ENCODE measurements around the gene NAALAD2. TPM values are rescaled to one million over a fixed set of nuclear protein-coding genes. Genes with fewer than 3 reads are reported as not detected.
"Not testable (repeated sequence)": the region's sequence is repeated elsewhere in the genome, so short reads cannot be mapped to it uniquely, and the experiment has no call there.

NAALAD2 gene
- total RNA-seq, 2 experiments from 2014 or later, result not detected

DNA sequence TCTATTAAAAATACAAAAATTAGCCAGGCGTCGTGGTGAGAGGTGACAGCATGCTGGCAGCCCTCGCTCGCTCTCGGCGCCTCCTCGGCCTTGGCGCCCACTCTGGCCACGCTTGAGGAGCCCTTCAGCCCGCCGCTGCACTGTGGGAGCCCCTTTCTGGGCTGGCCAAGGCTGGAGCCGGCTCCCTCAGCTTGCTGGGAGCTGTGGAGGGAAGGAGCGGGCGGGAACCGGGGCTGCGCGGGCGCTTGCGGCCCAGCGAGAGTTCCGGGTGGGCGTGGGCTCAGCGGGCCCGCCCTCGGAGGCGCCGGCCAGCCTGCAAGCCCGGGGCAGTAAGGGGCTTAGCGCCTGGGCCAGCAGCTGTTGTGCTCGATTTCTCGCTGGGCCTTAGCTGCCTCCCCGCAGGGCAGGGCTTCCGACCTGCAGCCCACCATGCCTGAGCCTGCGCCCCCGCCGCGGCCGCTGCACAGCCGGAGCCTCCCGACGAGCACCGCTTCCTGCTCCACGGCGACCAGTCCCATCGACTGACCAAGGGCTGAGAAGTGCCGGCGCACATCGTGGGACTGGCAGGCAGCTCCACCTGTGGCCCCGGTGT, 32.6 kb downstream of the NAALAD2 start:
- H3K4me3 Mint-ChIP-seq; DNase-seq; H3K4me1 Mint-ChIP-seq; POLR2A ChIA-PET; H3K27ac Mint-ChIP-seq; H3K36me3 Mint-ChIP-seq (ENCODE audit: low read depth); H3K9me3 Mint-ChIP-seq; CTCF ChIA-PET: not testable (repeated sequence)
- H3K27me3 Mint-ChIP-seq, result peaks cover 12% of the 10 kb centered on the region

DNA sequence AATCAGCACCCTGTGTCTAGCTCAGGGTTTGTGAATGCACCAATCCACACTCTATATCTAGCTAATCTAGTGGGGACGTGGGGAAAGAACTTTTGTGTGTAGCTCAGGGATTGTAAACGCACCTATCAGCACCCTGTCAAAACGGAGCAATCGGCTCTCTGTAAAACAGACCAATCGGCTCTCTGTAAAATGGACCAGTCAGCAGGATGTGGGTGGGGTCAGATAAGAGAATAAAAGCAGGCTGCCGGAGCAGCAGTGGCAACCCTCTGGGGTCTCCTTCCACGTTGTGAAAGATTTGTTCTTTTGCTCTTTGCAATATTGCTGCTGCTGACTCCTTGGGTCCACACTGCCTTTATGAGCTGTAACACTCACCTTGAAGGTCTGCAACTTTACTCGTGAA, 33.2 kb downstream of the NAALAD2 start:
- H3K4me1 Mint-ChIP-seq; DNase-seq; POLR2A ChIA-PET; H3K9me3 Mint-ChIP-seq; H3K4me3 Mint-ChIP-seq; CTCF ChIA-PET; H3K36me3 Mint-ChIP-seq (ENCODE audit: low read depth); H3K27ac Mint-ChIP-seq: not testable (repeated sequence)
- peaks cover 11% of the 10 kb centered on the region for H3K27me3 Mint-ChIP-seq

DNA sequence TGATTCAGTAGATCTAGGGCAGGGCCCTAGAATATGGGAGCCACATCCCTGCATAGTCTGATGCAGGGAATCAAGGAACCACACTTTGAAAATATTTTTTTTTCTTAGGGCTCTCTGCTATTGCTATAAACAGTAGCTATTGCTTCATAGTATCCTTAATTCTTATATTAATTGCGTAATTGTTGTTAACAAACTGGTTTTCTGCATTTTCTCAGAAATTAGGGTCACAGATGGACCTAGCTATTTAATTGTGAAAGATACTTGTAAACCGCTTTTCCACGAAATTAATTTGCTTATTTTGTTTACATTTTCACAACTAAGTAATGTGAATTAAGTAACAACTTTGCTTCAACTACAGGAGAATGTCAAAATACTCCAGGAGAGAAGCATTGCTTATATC, 34.1 kb downstream of the NAALAD2 start:
- CTCF ChIA-PET, result no interaction called here

DNA sequence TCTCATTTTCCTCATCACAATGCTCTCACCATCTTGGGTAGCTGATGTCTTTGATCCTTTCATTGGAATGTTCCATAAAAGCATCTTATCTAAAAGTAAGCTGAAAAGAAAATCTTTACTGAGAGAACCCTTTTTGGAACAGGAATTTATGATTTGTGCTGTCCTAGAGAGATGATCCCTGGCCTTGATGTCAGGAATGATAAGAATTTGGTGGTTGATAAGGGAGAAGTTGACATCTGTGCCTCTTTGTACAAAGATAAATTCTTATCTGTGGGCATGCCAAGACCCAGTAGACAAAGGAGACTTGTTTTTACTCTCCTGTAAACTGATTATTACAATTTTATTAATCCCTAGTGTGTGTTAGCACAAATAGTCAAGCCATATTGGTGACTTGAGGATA, 36.9 kb downstream of the NAALAD2 start:
- Mint-ChIP-seq H3K9me3 (no peaks in the 10 kb centered on the region), H3K4me3 (no peak overlapping the region), H3K27ac (no peak overlapping the region), H3K27me3 (peaks cover 7% of the 10 kb centered on the region), H3K36me3 (ENCODE audit: low read depth) (no peaks in the 10 kb centered on the region), H3K4me1 (no peaks in the 10 kb centered on the region)
- ChIA-PET POLR2A (no interaction called here), CTCF (no interaction called here)
- DNase-seq, result no peak

More for the DNA sequence above, 34.1 kb downstream of the NAALAD2 start:
- Mint-ChIP-seq H3K4me1 (no peaks in the 10 kb centered on the region), H3K9me3 (no peaks in the 10 kb centered on the region), H3K27ac (no peak overlapping the region), H3K27me3 (peaks cover 11% of the 10 kb centered on the region), H3K36me3 (ENCODE audit: low read depth) (no peaks in the 10 kb centered on the region), H3K4me3 (no peak overlapping the region)
- DNase-seq, result no peak
- POLR2A ChIA-PET, result no interaction called here

DNA sequence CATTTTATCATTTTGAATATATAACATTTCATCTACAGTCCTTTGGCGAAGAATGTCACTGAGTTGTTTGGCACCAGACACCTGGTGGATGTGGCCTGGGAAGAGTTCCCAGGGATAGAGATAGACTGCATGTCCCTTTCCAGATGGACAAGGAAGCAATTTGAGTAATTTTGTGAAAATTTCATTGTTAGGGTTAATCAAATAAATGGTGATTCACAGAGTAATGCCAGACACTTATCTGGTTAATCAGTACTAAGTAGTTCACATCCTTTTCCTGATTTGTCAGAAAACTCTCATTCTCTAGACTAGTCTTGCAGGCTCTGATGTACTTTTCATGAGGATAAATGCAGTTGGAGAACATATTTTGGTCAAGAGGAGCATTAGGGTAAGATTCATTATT, 41.6 kb downstream of the NAALAD2 start:
- peaks cover 3% of the 10 kb centered on the region for H3K27me3 Mint-ChIP-seq
- no peak for DNase-seq
- POLR2A ChIA-PET, result no interaction called here
- no peak overlapping the region for H3K27ac Mint-ChIP-seq
- H3K4me1 Mint-ChIP-seq, result no peaks in the 10 kb centered on the region
- CTCF ChIA-PET, result no interaction called here
- no peaks in the 10 kb centered on the region for H3K9me3 Mint-ChIP-seq
- H3K36me3 Mint-ChIP-seq (ENCODE audit: low read depth), result no peaks in the 10 kb centered on the region
- no peak overlapping the region for H3K4me3 Mint-ChIP-seq

DNA sequence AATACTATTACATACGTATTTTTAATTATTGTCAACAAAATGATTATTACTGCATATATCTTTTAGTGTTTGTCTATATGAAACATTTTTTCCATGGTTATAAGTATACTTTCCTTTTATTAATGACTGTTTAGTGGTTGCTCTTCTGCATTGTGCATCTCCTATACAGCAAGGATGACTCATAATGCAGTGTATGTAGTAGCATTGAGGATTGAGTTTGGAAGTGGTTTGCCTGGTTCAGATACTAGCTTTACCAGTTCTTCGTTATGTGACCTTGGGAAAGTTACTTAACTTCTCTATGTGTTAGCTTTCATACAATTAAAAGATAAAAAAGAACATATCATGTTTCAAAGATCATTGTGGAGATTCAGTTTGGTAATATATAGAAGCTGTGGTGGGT, 44.3 kb downstream of the NAALAD2 start:
- ChIA-PET POLR2A (no interaction called here), CTCF (no interaction called here)
- peaks cover 2% of the 10 kb centered on the region for H3K27me3 Mint-ChIP-seq
- no peak overlapping the region for H3K4me3 Mint-ChIP-seq
- H3K9me3 Mint-ChIP-seq, result no peaks in the 10 kb centered on the region
- H3K4me1 Mint-ChIP-seq, result no peaks in the 10 kb centered on the region
- no peak overlapping the region for H3K27ac Mint-ChIP-seq
- H3K36me3 Mint-ChIP-seq (ENCODE audit: low read depth), result no peaks in the 10 kb centered on the region
- no peak for DNase-seq

DNA sequence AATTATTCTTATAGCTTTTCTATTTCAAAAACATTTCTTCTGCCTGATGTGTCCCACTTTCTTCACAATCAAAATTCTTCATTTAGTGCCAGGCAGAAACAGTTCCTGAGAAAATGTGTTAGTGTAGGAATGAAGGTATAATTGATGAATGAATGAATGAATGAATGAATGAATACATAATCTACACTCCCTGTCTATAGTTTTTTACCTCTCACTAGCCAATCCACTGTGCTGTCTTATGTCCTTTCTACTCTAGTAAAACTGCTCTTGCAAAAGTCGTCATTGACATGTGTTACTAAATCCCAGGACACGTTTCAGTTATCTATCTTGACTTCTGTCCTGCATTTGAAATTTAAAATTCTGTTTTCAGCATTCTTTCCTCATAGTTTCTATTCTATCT, 45.5 kb downstream of the NAALAD2 start:
- no peaks in the 10 kb centered on the region for H3K9me3 Mint-ChIP-seq

DNA sequence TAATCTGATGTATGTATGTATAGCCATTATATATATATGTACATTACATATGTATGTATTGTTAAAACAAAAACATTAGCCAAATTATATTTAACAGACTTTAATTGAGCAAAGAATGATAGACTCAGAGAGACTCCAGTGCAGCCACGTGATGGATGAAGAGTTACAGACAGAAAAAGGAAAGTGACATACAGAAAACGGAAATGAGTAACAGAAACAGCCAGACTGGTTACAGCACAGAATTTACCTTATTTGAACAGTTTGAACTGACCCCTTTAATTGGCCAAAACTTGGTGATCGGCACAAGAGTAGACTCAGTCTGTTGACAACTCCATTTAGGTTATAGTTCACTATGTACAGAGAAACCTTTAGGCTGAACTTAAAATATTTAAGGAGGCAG, 53.4 kb downstream of the NAALAD2 start:
- ChIA-PET POLR2A (no interaction called here), CTCF (interaction anchor here (1.2 to 2.5 kb wide), 2 partner anchors 17 kb away, joined by 4 to 8 read pairs; no protein-coding TSS in a partner anchor)
- Mint-ChIP-seq H3K9me3 (no peaks in the 10 kb centered on the region), H3K4me3 (no peak overlapping the region), H3K4me1 (no peaks in the 10 kb centered on the region), H3K36me3 (ENCODE audit: low read depth) (peaks cover 17% of the 10 kb centered on the region), H3K27me3 (peaks cover under 1% of the 10 kb centered on the region), H3K27ac (no peak overlapping the region)
- DNase-seq, result no peak

More for the DNA sequence above, 45.5 kb downstream of the NAALAD2 start:
- Mint-ChIP-seq H3K36me3 (ENCODE audit: low read depth) (no peaks in the 10 kb centered on the region), H3K27me3 (peaks cover 2% of the 10 kb centered on the region), H3K4me3 (no peak overlapping the region), H3K4me1 (no peaks in the 10 kb centered on the region), H3K27ac (no peak overlapping the region)
- no peak for DNase-seq
- POLR2A ChIA-PET, result no interaction called here
- CTCF ChIA-PET, result no interaction called here

DNA sequence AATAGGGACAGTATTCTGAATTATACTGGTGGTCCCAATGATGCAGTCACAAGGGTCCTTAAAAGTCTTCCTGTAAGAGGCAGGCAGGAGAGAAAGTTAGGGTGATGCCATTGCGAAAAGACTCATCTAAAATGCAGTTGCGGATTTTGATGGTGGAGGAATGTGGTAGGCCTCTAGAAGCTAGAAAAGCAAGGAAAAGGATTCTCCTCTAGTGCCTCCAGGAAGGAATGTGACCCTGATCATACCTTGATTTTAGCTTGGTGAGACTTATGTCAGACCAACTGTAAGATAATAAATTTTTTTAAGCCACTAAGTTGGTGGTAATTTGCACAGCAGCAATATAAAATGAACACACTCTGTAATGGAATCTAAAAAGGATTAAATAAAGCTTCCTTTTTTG, 54.5 kb downstream of the NAALAD2 start:
- Mint-ChIP-seq H3K27ac (no peak overlapping the region), H3K4me3 (no peak overlapping the region), H3K4me1 (no peaks in the 10 kb centered on the region), H3K36me3 (ENCODE audit: low read depth) (peaks cover 17% of the 10 kb centered on the region), H3K27me3 (no peaks in the 10 kb centered on the region), H3K9me3 (no peaks in the 10 kb centered on the region)
- ChIA-PET CTCF (interaction anchor here (1.3 to 2.5 kb wide), 2 partner anchors 15 to 19 kb away, joined by 3 to 8 read pairs; no protein-coding TSS in a partner anchor), POLR2A (no interaction called here)
- no peak for DNase-seq

DNA sequence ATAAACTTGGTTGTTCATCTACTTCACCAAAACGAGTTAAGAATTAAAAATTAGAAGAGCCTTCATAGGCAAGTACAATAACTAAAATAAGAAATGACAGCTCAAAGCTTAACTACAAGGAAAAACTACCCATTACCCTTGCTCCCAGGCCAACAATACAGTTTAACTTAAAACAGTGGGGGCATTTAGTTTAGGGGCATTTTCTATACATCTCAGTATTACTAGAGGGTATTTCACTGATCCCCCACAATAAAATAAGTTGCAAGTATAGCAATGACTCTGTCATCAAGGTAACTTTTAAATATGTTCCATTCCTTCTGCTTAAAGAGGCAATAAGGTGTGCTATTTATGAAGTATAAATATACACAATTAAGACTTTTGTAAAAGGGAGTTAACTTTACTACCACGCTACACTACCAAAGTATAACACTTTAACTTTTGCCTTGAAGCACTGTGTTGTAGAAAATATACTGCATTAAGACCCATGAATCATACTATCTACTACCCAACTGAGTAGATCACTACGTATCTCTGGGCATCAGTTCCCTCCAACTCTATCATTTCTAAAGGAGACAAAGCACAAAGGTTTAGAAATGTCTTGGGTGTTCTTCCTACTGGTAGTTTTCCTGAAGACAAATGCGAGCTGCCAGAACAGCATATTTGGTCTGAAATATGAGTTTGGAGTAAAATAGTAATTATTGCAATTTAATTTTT, 58.6 kb downstream of the NAALAD2 start:
- Mint-ChIP-seq H3K4me1 (no peaks in the 10 kb centered on the region), H3K9me3 (no peaks in the 10 kb centered on the region), H3K27me3 (no peaks in the 10 kb centered on the region), H3K27ac (no peak overlapping the region), H3K36me3 (ENCODE audit: low read depth) (peaks cover 25% of the 10 kb centered on the region), H3K4me3 (no peak overlapping the region)
- DNase-seq, result no peak
- POLR2A ChIA-PET, result no interaction called here
- CTCF ChIA-PET, result interaction anchor here (1.7 kb wide), 1 partner anchor 12 kb away, joined by 9 read pairs; no protein-coding TSS in a partner anchor

DNA sequence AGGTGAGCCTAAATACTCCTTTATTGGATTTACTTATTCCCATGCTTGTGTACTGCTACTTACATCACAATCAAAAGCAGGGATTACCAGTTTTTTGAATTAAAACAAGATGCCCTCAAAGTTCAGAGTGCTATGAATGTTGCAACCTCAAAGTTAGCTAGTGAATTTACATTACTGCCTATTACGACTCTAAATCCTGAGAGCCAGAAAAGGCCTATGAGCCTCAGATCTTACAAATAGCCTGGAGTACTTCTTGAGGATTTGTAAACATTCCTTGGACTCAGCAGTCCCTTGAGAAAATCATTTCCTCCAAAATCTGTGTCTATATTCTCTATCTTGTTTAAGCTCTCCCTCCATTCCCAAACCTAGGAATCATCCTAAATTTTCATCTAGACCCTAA, 62.9 kb downstream of the NAALAD2 start:
- POLR2A ChIA-PET, result interaction anchor here (0.9 to 1.2 kb wide), 2 partner anchors 13 to 25 kb away, joined by 3 read pairs; partner anchors contain the start of gene CHORDC1
- Mint-ChIP-seq H3K27ac (no peak overlapping the region), H3K4me1 (no peaks in the 10 kb centered on the region), H3K36me3 (ENCODE audit: low read depth) (peaks cover 32% of the 10 kb centered on the region), H3K9me3 (no peaks in the 10 kb centered on the region), H3K4me3 (no peak overlapping the region), H3K27me3 (no peaks in the 10 kb centered on the region)
- no peak for DNase-seq
- CTCF ChIA-PET, result no interaction called here

DNA sequence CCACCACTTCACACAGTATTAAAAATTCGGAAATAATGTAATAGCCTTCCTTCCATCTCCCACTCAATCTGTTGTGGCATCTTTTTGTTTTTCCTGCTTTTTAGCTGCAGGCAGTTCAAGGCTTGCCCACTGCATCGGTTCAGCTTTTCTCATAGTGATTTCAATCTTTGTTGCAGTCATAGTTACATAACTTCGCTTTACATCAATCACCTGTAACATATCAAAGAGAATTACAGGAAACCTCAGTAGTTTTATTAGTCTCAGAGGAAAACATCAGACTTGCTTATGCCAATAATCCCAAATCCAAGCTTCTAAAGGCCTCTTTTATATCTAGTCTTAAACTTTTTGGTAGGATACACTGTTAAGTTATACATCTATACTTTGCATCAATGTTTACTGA, 67.9 kb downstream of the NAALAD2 start:
- peaks cover 52% of the 10 kb centered on the region for H3K36me3 Mint-ChIP-seq (ENCODE audit: low read depth)
- DNase-seq, result no peak
- CTCF ChIA-PET, result interaction anchor here (0.7 kb wide), 1 partner anchor 15 kb away, joined by 3 read pairs; no protein-coding TSS in a partner anchor
- no peak overlapping the region for H3K4me3 Mint-ChIP-seq
- H3K27ac Mint-ChIP-seq, result no peak overlapping the region
- H3K9me3 Mint-ChIP-seq, result no peaks in the 10 kb centered on the region
- H3K27me3 Mint-ChIP-seq, result no peaks in the 10 kb centered on the region
- H3K4me1 Mint-ChIP-seq, result peaks cover 4% of the 10 kb centered on the region
- POLR2A ChIA-PET, result no interaction called here

DNA sequence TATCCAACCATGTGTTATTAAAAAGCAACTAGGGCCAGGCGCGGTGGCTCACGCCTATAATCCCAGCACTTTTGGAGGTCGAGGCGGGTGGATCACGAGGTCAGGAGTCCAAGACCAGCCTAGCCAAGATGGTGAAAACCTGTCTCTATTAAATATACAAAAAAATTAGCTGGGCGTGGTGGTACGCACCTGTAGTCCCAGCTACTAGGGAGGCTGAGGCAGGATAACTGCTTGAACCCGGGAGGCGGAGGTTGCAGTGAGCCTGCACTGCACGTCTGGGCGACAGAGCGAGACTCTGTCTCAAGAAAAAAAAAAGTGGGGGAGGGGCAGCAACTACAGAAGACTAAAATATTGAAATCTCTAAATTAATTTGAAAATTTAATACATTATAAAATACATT, 69.9 kb downstream of the NAALAD2 start:
- no peaks in the 10 kb centered on the region for H3K27me3 Mint-ChIP-seq
- H3K36me3 Mint-ChIP-seq (ENCODE audit: low read depth), result peaks cover 55% of the 10 kb centered on the region
- H3K4me3 Mint-ChIP-seq, result no peak overlapping the region
- H3K4me1 Mint-ChIP-seq, result peaks cover 4% of the 10 kb centered on the region
- ChIA-PET CTCF (interaction anchor here (0.6 to 2.8 kb wide), 15 partner anchors 8 to 84 kb away, joined by 3 to 28 read pairs (median 4); partner anchors contain the start of gene CHORDC1), POLR2A (interaction anchor here (0.7 to 1.1 kb wide), 2 partner anchors 19 to 85 kb away, joined by 3 to 4 read pairs; partner anchors contain the start of gene CHORDC1)
- H3K27ac Mint-ChIP-seq, result no peak overlapping the region
- H3K9me3 Mint-ChIP-seq, result no peaks in the 10 kb centered on the region
- DNase-seq, result no peak
